ENCODE results near the gene AP2M1.

The AP2M1 gene

DNA sequence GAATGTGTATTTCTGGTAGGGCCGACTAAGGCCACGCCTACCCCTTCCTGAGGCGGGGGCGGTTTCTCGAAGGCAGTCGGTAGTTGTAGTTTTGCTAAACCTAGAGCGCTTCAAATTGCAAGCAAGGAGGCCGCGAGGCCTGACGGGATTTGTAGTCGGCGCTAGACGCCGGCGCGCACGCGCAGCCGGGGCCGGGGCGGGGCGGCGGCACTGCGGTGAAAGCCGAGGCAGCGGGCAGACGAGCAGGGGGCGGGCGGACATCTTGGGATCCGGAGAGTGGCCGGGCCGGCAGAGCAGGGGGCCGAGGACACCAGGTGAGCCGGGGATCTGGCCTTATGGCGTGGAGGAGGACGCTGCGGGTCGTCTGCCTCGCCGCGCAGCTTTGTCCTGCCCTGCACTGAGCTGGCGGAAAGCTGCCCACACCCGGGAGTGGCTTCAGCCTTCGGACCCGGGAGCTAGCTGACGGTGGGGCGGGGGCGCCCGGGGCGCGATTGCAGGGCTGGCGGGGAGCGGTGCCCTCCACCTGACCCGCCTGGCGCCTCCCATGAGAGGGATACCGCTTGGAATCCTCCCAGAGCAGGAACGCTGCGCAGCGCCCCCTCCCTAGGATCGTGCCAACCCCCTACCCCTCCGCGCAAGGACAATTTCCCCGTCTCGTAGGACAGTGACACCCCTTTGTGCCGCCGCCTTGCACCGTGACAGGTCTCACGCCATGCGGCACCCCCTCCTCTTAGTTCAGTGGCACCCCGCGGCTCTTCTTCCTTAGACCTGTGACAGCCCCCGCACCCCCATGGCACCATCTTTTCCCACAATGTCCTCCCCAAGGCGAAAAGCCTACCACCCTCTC is at the start of gene AP2M1:
Gene AP2M1, plus strand, starts transcription at position 210 of the 847 bp plus-strand sequence. CDS start 2,139 bp downstream, outside the sequence.
- TF ChIP-seq, protein P1, sequence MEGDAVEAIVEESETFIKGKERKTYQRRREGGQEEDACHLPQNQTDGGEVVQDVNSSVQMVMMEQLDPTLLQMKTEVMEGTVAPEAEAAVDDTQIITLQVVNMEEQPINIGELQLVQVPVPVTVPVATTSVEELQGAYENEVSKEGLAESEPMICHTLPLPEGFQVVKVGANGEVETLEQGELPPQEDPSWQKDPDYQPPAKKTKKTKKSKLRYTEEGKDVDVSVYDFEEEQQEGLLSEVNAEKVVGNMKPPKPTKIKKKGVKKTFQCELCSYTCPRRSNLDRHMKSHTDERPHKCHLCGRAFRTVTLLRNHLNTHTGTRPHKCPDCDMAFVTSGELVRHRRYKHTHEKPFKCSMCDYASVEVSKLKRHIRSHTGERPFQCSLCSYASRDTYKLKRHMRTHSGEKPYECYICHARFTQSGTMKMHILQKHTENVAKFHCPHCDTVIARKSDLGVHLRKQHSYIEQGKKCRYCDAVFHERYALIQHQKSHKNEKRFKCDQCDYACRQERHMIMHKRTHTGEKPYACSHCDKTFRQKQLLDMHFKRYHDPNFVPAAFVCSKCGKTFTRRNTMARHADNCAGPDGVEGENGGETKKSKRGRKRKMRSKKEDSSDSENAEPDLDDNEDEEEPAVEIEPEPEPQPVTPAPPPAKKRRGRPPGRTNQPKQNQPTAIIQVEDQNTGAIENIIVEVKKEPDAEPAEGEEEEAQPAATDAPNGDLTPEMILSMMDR (conservative IDR thresholded peaks at IDR 0.05; ENCODE audit: low read depth, low read length) = peak; percentile 12
- peak; percentile 98 for DNase-seq (ENCODE audit: low read depth)
- H3K4me3 ChIP-seq (ENCODE audit: low read length) = peak within 1 kb of the TSS; percentile 76

DNA sequence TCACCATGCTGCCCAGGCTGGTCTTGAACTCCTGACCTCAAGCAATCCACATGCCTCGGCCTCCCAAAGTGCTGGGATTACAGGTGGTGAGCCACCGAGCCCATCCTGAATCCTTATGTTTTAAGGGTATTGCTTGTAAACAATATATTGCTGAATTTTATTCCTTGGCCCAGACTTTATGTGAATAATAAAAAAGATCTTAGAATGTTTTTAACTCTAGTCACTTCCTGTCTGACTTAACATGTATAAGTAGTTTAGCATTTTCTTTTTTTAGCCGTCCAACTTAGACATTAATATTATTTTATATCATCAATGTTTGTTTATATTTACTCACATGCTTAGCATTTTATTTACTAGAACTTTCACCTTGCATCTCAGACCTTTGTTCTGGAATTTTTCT is 48.6 kb upstream of the AP2M1 start:
- no peak for DNase-seq (ENCODE audit: low read depth)
- no peak overlapping the region for H3K4me3 ChIP-seq (ENCODE audit: low read length)
- TF ChIP-seq, protein P1 (conservative IDR thresholded peaks at IDR 0.05; ENCODE audit: low read depth, low read length) = no peak

DNA sequence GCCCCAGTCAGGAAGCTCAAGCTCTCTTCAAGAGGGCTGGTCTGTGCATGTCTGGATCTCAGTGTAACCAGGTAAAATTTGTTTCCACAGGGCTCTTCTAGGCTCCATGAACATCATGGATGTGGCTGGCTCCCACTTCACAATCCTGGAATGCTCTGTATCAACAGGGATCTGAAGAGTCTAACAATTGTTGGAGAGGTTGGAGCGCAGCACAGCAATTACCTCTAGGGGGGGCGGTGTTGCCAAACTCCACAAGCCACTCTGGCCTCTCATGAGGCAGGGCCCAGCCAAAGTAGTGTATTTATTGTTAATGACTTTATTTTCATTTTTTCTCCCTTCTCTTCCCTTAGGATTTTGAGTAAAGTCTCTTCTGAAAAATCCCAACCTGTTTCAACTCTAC is 45.6 kb upstream of the AP2M1 start:
- H3K4me3 ChIP-seq (ENCODE audit: low read length) = no peak overlapping the region
- DNase-seq (ENCODE audit: low read depth) = no peak
- TF ChIP-seq, protein P1 (conservative IDR thresholded peaks at IDR 0.05; ENCODE audit: low read depth, low read length) = peak; percentile 63

- TF ChIP-seq, protein P1 (conservative IDR thresholded peaks at IDR 0.05; ENCODE audit: low read depth, low read length) = no peak
- H3K4me3 ChIP-seq (ENCODE audit: low read length) = no peak overlapping the region
- no peak for DNase-seq (ENCODE audit: low read depth)
These were observed 41.7 kb upstream of the AP2M1 start for GRCh38 chr3:184132945-184133344.

GRCh38 chr3:184133840-184134745 is 40.6 kb upstream of the AP2M1 start:
- peak overlapping the region; percentile 79 for H3K4me3 ChIP-seq (ENCODE audit: low read length)
- DNase-seq (ENCODE audit: low read depth) = no peak
- TF ChIP-seq, protein P1 (conservative IDR thresholded peaks at IDR 0.05; ENCODE audit: low read depth, low read length) = no peak

DNA sequence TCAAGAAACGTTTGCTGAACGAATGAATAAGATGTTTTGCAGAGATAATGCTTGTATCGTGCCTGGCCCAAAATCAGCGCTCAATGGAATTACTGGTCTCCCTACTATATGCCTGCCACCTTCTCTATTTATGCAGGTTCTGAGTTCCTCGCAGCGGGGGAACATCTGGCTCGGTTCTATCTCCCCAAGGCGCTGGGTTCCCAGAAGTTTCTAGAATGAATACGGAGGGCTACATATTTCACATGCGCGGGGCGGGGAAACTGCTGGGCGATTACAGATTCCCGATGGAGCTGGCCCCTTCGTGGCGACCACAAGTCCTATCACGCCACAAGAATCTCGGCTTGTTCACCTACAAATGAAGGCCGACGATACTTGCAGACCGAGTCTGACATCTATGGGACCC is 39.9 kb upstream of the AP2M1 start:
- H3K4me3 ChIP-seq (ENCODE audit: low read length) = peak overlapping the region; percentile 79
- TF ChIP-seq, protein P1 (conservative IDR thresholded peaks at IDR 0.05; ENCODE audit: low read depth, low read length) = no peak
- no peak for DNase-seq (ENCODE audit: low read depth)

Measured in retinal pigment epithelial cell (primary cell).